ENCODE results near the gene SENP3.

The SENP3 gene

DNA sequence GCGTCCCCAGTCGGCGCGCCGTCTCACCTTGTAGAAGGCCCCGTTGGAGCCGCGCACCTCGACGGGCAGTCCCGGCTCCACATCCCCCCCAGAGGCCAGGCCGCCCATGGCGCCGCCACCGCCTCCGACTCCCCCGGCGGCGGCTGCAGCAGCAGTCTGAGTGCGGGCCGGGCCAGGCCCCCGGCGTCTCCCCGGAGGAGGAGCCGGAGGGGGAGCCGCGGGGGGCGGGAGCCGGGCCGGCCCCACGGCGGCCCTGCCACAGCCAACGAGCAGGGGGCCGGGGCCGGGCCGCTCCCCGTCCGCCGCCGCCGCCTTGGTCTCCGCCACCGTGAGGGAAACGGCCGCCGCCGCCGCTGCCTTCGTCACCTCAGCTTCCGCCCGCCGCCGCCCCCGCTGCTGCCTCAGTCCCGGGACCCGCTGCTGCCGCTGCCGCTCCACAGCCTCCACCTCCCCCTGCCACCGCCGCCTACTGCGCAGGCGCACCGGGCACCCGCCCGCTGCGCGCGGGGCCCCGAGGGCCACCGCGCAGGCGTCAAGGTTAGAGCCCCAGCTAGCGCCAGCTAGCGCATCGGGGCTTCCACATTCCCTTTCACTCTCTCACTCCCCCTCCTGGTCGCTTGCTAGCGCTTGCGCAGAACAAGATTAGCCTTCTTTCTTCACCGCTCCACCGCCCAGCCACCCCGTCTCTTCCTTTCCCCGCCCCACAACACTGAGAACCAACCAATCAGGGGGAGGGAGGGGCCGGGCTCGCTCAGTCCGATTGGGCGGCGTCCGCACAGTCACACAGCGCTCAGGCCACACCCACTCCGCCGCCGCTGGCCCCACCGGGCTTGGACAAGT lies 52.9 kb downstream of the SENP3 start, which contains the start of gene FXR2:
FXR2 (minus strand) TSS at position 473 of the 840 bp plus-strand sequence; CDS start at position 108, 365 bp downstream.
- Histone ChIP-seq H3K4me3 (peak within 1 kb of the TSS; percentile 82 to 84), H3K27me3 (no peaks in the 10 kb centered on the region), H3K4me1 (peaks cover 0 to 43% (median 28%) of the 10 kb centered on the region in 4 donors), H3K36me3 (peaks cover 0 to 12% (median 0%) of the 10 kb centered on the region in 3 donors), H3K9me3 (no peaks in the 10 kb centered on the region), H3K27ac (peak within 1 kb of the TSS; percentile 83 to 87)
- peak; percentile 100 for DNase-seq
- TF ChIP-seq, protein P1, sequence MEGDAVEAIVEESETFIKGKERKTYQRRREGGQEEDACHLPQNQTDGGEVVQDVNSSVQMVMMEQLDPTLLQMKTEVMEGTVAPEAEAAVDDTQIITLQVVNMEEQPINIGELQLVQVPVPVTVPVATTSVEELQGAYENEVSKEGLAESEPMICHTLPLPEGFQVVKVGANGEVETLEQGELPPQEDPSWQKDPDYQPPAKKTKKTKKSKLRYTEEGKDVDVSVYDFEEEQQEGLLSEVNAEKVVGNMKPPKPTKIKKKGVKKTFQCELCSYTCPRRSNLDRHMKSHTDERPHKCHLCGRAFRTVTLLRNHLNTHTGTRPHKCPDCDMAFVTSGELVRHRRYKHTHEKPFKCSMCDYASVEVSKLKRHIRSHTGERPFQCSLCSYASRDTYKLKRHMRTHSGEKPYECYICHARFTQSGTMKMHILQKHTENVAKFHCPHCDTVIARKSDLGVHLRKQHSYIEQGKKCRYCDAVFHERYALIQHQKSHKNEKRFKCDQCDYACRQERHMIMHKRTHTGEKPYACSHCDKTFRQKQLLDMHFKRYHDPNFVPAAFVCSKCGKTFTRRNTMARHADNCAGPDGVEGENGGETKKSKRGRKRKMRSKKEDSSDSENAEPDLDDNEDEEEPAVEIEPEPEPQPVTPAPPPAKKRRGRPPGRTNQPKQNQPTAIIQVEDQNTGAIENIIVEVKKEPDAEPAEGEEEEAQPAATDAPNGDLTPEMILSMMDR (IDR thresholded peaks at IDR 0.05), result peak; percentile 63 to 65
- intact Hi-C loops (cut with DNase I; ENCODE audit: low total_unique reads), result no loop called here

GRCh38 chr17:7615265-7615747 lies 53.6 kb downstream of the SENP3 start:
- H3K4me3 ChIP-seq, result peak overlapping the region; percentile 59 to 82
- peak overlapping the region; percentile 83 to 87 for H3K27ac ChIP-seq
- intact Hi-C loops (cut with DNase I; ENCODE audit: low total_unique reads), result no loop called here
- no peaks in the 10 kb centered on the region for H3K27me3 ChIP-seq
- H3K9me3 ChIP-seq, result no peaks in the 10 kb centered on the region
- peaks cover 0 to 9% (median 0%) of the 10 kb centered on the region in 3 donors for H3K36me3 ChIP-seq
- peaks cover 0 to 40% (median 27%) of the 10 kb centered on the region in 4 donors for H3K4me1 ChIP-seq
- TF ChIP-seq, protein P1 (IDR thresholded peaks at IDR 0.05), result no peak
- DNase-seq, result no peak

GRCh38 chr17:7618608-7619007 lies 56.9 kb downstream of the SENP3 start:
- no peaks in the 10 kb centered on the region for H3K9me3 ChIP-seq
- intact Hi-C loops (cut with DNase I; ENCODE audit: low total_unique reads), result no loop called here
- no peak for DNase-seq
- no peak overlapping the region for H3K27ac ChIP-seq
- peaks cover 0 to 9% (median 4%) of the 10 kb centered on the region in 4 donors for H3K4me1 ChIP-seq
- TF ChIP-seq, protein P1 (IDR thresholded peaks at IDR 0.05), result no peak
- no peak overlapping the region for H3K4me3 ChIP-seq
- no peaks in the 10 kb centered on the region for H3K36me3 ChIP-seq
- no peaks in the 10 kb centered on the region for H3K27me3 ChIP-seq

DNA sequence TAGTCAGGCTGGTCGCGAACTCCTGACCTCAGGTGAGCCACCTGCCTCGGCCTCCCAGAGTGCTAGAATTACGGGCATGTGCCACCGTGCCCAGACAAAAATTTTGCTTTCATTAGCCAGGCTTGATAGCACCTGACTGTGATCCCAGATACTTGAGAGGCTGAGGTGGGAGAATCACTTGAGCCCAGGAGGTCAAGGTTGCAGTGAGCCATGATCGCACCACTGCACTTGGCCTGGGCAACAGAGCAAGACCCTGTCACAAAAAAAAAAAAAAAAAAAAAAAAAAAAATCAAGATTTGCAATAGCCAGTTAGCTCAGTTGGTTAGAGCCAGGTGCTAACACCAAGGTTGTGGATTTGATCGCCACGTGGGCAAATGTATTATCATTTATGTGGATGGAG lies 59.1 kb downstream of the SENP3 start:
- Histone ChIP-seq H3K27ac (no peak overlapping the region), H3K9me3 (no peaks in the 10 kb centered on the region), H3K27me3 (no peaks in the 10 kb centered on the region), H3K4me1 (no peaks in the 10 kb centered on the region), H3K4me3 (no peak overlapping the region), H3K36me3 (peaks cover 0 to 2% (median under 1%) of the 10 kb centered on the region in 3 donors)
- no peak for DNase-seq
- TF ChIP-seq, protein P1 (IDR thresholded peaks at IDR 0.05), result no peak
- intact Hi-C loops (cut with DNase I; ENCODE audit: low total_unique reads), result loop anchor here (10.0 kb wide), 1 partner anchor 56 kb away; the partner anchor contains the start of gene SENP3

Measured in tibial artery (tissue), 4 donors.